HG02970 (cell line): ENCODE measurements around the gene SLC35E2B.
"Not testable (repeated sequence)": the region's sequence is repeated elsewhere in the genome, so short reads cannot be mapped to it uniquely, and the experiment has no call there.

Experiments
- ATAC-seq: cut with Tn5 transposase; IDR thresholded peaks from one replicate; pipeline ENCODE4 v1.9.1; 2021; ENCODE audit warnings: mild to moderate bottlenecking, moderate library complexity, moderate number of reproducible peaks; ENCODE audit not compliant: unreplicated experiment, low FRiP score

The SLC35E2B gene

DNA sequence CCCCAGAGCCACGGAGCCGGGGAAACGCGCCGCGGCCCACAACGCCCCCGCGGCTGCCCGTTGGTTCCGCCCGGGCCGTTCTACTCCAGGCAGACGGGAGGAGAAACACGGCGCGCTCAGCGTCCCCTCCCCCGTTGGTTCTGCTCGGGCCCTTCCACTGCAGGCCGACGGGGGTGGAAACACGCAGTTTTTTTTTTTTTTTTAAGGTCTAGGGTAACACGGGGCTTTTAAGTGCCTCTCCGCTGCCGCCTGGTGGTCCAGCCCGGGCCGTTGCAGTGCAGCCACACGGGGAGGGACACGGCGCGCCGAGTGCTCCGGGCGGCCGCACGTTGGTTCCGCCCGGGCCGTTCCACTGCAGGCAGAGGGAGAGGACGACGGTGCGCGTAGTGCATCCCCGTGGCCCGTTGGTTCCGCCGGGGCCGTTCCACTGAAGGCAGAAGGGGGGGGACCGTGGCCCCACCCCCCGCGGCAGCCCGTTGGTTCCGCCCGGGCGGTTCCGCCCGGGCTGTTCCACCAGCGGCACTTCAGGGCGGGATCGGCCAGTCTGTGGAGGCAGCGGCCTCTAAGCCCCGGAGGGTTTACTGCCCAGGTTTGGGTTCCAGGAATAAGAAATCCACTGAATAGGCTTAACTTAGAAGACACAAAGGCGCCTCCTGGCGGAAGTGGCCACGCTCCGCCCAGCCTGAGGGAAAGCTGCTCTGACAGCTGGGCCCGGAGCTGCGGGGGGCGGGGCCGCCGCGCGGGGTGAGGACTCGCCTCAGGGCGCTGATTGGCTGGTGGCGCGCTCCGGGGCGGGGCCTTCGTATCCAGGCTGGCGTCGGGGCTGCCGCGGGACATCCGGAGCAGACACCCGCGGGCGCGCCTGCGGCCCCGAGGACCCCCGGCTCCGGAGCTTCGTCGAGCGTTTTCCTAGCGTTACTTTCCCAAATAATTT is at the start of gene SLC35E2B:
TSS of gene SLC35E2B (minus strand) at position 82 of the 934 bp plus-strand sequence. CDS start 16,096 bp downstream, outside the sequence.
- ATAC-seq, result peak; percentile 85

GRCh38 chr1:1741013-1741412 is 48.4 kb upstream of the SLC35E2B start:
- ATAC-seq, result not testable (repeated sequence)

DNA sequence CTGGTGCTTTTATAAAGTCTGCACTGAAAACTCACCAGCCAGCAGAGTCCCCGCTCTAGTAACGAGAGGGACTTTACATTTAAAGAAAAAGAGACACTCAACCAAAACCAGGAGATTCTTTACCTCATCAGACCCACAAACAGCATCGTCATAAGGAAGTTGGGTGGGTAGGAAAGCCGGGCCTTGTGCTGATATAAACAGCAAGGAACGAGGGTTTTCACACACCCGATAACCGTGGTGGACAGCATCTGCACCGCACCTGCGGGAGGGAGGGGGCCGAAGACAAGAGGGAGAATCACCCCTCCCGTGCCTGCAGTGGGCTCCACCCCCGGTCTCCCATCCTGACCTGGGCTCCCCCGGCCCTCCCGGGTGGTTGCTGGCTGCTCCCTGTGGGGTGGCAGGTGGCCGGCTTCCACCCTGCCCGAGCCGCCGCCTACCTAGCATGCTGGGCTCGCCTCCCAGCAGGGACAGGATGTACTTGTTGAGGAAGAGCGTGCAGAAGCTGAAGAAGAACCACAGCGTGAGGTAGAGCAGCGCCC is 46.3 kb upstream of the SLC35E2B start:
- not testable (repeated sequence) for ATAC-seq

- not testable (repeated sequence) for ATAC-seq
Observed at GRCh38 chr1:1737675-1738590, 45.3 kb upstream of the SLC35E2B start.

DNA sequence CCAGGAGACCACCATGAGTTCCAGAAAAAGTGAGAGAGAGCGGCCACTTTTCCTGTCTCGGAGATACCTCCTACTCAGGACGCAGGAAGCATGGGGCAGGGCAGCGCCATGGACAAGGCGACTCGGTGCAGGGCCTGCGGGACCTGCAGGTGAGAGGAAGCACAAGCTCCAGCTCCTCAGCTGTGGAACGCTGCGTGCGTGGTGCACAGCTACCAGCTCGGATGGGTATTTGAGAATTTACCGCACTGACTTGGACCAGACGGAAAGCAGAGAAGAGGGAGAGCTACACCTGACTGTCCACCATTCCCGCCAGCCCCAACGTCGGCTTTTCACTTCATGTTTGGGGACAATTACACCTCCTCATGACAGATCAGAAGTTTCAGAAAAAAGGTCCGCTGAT is 39.8 kb upstream of the SLC35E2B start:
- no peak for ATAC-seq

DNA sequence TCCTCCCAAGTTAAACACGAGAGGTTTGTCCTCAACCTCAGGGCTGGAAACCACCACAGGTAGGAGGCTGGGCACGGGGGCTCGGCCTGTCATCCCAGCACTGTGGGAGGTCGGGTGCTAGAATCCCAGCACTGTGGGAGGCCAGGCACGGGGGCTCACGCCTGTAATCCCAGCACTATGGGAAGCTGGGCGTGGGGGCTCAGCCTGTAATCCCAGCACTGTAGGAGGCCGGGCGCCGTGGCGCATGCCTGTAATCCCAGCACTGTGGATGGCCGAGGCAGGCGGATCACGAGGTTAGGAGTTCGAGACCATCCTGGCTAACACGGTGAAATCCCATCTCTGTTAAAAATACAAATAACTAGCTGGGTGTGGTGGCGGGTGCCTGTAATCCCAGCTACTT is 38.3 kb upstream of the SLC35E2B start:
- no peak for ATAC-seq

- not testable (repeated sequence) for ATAC-seq
Observed at GRCh38 chr1:1730230-1730629, 37.6 kb upstream of the SLC35E2B start.

DNA sequence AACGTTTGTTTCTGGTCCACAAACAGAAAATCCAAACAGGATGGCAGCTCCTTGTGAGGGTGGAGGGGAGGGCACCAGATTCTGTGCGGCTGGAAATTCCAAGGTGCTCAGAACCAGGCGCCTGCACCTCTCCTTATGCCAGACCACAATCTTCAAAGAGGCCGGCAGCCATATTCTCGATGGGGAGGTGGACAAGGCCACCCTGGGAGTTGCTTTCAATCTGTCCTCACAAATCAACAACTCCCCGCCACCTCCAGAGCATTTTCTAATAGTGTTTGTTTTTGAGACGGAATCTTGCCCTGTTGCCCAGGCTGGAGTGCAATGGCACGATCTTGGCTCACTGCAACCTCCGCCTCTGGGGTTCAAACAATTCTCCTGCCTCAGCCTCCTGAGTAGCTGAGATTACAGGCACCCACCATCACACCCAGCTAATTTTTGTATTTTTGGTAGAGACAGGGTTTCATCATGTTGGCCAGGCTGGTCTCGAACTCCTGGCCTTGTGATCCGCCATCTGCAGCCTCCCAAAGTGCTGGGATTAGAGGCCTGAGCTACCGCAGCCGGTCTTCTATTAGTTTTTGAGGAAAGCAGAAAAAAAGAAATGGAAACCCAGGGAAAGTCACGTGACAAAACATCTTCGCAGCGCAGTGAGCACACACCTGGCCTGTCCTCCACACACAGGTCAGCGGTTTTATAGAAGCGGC is 36.7 kb upstream of the SLC35E2B start:
- not testable (repeated sequence) for ATAC-seq

DNA sequence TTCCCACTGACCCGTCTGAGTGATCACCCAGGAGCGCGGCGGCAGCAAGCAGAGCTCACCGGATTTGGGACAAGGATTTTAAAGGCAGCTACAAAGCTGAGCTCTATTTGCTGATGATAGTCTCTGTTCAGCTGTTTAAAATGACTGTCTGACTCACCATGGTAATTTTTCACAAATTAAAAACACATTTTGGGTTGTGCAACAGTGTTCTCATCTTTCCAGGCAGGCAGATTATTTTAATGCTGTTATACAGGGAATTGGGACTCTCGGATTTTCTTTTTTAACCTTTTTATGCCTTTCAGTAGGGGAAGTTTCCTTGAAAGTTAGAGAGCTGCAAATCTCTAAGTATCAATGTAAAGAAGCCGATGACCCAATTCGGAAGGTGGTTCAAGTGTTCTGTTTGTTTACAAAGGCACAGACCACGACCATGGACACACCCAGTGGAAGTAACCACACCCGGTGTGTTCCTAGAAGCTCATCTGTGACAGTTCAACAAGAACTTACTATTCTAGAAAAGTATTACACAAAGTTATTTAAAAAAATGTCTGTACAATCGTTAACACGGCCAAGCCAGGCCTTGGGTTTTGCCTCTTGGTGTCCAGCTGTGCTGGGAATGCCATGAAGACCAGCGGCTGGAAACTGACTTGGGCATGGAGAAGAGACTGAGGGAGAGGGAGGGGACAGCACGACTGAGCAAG is 35.9 kb upstream of the SLC35E2B start:
- not testable (repeated sequence) for ATAC-seq

DNA sequence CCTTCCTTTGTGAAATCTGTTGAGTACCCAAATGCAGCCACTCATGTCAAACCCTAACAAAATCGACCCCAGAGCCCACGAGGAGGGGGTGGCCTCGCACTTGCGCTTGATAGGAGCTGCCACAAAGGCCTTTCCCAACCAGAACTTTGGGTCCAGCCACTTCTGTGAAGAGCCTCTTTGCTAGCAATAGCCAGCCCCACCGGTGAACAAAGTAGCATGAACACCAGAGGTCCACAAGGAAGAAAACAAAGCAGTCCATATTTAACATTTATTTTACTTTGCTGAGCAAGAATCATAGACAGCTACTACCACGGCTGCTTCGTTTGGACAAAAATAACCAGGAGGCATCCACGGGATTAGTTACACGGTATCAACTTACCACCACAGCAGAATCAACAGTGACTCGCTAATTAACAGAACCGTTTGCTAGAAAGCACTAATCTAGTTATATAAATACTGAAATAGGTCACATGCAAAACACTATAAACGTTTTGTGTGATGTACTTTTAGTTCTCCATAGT is 34.6 kb upstream of the SLC35E2B start:
- ATAC-seq, result not testable (repeated sequence)

- ATAC-seq, result not testable (repeated sequence)
Observed at GRCh38 chr1:1726088-1726487, 33.5 kb upstream of the SLC35E2B start.

GRCh38 chr1:1724035-1724864 is 31.7 kb upstream of the SLC35E2B start, which contains the start of gene CDK11A:
Gene CDK11A (minus strand): TSS chr1:1724357. CDS start chr1:1722818, 1,539 bp downstream.
- peak; percentile 98 for ATAC-seq

DNA sequence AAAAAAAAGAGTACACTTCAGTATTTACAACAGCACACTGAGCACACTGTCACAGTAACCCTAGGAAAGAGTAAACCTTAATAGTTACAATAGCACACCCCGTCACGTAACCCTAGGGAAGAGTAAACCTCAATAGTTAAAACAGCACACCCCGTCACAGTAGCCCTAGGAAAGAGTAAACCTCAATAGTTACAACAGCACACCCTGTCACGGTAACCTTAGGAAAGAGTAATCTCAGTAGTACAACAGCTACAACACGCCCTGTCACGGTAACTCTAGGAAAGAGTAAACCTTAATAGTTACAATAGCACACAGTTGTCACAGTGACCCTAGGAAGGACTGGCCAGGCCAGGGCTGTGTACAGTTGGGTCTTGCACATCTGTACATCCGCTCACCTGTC is 28.6 kb upstream of the SLC35E2B start:
- ATAC-seq, result no peak

DNA sequence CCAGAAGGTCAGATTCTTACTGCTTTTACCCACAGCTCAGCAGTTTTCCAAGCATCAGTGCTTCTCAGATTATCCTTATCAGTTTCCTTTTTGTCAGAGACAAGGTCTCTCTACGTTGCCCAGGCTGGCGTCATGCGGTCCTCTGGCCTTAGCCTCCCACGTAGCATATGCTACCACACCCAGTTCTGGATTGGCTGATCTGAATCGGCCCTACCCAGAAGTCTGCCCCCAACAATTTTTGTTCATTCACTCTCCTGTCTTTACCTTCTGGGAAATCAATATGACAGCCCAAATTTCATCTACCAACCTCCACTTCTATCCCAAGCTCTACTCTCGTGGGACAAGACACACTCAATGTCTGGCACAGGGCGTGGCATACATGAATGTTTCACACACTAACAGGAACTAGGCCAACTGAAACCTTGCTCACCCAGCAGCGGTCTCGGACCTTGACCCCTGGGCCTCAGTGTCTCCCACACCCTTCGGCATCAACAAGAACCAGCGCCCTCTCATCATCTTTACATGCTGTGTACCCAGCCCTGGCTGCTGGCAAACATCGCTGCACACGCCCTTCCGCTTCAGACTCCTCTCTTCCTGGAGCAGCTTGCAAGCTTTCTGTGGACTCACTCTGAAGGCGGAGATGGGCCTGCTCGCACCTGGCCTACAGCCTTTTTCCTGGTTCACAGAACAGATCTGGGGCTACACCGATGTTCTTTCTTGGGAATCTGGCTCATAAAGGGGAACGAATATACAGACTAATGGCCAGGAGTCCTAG is 22.7 kb upstream of the SLC35E2B start:
- ATAC-seq, result not testable (repeated sequence)

GRCh38 chr1:1707897-1708296 is 15.3 kb upstream of the SLC35E2B start:
- ATAC-seq, result not testable (repeated sequence)

DNA sequence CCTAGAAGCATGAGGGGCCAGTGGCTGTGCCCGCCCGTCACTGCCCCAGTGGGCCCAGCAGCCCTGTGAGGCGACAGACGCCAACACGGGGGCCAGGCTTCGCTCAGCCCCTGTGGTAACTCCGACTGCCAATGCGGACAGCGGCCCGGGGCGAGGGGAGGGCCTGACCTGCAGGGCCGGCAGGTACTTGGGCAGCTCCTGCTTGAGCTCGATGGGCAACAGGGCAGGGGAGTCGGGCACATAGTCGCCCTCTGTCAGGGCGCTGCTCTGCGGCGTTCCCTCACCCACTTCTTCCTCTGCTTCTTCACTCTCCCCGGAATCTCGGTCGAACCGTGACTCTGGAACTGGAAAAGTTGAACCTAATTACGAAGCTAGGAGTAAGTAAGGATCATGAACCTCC is 14.6 kb upstream of the SLC35E2B start:
- ATAC-seq, result not testable (repeated sequence)

DNA sequence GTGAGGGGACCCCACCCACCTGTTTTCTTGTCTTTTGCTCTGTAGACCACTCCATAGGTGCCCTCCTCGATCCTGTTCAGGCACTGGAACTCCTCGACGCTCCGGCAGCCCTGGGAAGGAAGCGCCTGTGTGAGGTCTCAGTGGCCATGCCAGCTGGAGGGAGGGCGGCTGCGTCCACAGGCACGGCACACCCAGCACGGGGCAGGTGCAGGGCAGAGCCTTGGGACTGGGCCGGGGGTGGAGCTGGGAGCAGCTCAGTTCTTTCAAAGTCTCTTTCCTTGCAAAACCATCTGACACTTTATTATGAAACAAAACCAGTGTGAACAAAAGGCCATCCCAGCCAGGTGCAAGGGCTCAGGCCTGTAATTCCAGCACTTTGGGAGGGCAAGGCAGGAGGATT is 13.0 kb upstream of the SLC35E2B start:
- ATAC-seq, result not testable (repeated sequence)
